ENCODE measurements around the gene CHMP3.
"Not testable (repeated sequence)": the region's sequence is repeated elsewhere in the genome, so short reads cannot be mapped to it uniquely, and the experiment has no call there.

The CHMP3 gene

DNA sequence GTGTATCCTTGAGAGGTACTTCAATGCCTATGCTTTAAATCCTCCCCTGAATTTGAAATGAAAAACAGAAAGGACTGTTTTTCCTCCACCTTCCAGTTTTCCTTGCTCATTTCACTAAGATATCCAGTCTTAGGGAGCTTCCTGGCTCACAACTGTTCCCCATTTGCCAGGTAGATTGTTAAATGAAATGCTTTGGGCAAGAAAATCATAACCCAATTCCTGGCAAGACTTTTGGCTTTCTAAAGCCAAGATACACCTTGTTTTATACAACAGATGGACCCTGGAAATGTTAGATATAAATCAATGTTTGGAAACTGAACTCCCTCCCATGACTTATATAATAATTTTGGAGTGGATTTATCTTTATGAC lies 3.6 kb upstream of the CHMP3 start:
- TF ChIP-seq, protein P1, sequence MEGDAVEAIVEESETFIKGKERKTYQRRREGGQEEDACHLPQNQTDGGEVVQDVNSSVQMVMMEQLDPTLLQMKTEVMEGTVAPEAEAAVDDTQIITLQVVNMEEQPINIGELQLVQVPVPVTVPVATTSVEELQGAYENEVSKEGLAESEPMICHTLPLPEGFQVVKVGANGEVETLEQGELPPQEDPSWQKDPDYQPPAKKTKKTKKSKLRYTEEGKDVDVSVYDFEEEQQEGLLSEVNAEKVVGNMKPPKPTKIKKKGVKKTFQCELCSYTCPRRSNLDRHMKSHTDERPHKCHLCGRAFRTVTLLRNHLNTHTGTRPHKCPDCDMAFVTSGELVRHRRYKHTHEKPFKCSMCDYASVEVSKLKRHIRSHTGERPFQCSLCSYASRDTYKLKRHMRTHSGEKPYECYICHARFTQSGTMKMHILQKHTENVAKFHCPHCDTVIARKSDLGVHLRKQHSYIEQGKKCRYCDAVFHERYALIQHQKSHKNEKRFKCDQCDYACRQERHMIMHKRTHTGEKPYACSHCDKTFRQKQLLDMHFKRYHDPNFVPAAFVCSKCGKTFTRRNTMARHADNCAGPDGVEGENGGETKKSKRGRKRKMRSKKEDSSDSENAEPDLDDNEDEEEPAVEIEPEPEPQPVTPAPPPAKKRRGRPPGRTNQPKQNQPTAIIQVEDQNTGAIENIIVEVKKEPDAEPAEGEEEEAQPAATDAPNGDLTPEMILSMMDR (IDR thresholded peaks at IDR 0.05; ENCODE audit: insufficient read depth, low read depth, low read length, missing control alignments) = no peak
- no peak overlapping the region for H3K4me3 ChIP-seq (ENCODE audit: low read depth, low read length)
- DNase-seq (ENCODE audit: low read depth) = no peak

DNA sequence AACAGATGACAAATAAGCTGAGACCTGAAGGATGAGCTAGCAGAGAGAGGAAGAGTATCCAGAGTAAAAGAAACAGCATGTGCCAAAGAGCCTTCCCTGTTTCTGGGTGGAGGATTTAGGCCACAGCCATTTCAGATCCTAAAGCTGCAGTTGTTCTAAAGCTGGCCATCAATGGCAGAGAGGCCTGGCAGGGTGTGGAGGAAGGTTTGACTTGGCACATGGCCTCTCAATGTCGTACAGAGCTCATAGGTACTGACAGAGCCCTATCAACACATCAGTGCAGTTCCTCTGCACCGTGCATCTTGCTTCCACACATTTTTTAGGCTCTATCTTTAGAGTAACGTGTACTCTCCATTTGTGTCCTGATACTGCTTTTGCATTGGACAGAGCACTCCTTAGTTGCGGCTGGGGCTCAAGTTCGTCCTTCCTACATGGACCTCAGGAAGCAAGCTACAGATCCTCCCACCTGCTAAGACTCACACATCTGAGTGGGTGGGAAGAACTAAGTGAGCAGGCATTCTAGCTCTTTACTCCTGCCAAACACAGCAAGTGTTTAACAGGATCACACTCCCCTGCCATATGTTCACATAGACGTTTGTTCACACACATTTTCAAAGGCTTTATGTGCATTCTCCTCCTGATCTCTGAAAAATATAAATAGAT lies 3.0 kb upstream of the CHMP3 start:
- TF ChIP-seq, protein P1 (IDR thresholded peaks at IDR 0.05; ENCODE audit: insufficient read depth, low read depth, low read length, missing control alignments) = no peak
- DNase-seq (ENCODE audit: low read depth) = no peak
- no peak overlapping the region for H3K4me3 ChIP-seq (ENCODE audit: low read depth, low read length)

DNA sequence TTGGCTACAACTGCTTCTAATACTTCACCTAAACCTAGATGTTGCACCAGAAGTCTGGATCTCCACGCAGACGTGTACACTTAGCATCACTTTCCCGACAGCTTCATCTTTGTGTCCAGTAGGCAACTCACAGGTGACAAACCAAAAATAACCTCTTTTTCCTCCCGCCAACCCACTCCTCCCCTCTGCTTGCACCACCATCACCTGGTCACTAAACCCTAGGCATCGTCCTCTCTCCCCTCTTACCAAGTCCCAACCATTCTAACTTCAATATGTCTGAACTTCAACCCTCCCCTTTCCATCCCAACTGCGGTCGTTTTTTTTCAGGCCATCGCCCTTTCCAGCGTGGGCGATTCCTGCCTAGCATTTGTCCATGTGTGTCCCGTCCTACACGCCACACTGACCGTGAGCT lies 413 bp upstream of the CHMP3 start:
- TF ChIP-seq, protein P1 (IDR thresholded peaks at IDR 0.05; ENCODE audit: insufficient read depth, low read depth, low read length, missing control alignments) = no peak
- peak overlapping the region; percentile 92 for H3K4me3 ChIP-seq (ENCODE audit: low read depth, low read length)
- DNase-seq (ENCODE audit: low read depth) = no peak

DNA sequence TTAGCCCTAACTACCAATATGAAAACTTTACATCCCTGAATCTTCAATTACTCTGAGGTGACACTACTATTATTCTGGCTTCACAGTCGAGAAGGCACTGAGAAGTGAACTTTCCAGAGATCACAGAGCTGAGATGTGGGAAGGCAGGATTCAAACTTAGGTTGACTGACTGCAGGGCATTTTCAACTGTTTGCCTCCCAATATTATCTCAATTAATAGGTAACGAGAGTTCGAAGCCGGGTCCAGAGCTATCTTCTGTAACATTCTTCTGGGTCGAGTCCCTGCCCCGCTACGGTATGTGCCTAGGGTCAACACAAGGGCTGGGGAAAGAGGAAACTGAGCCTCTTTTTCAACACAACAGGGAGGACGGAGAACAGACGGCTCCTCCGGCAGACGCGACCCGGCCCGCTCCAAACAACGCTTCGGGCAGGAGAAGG lies 740 bp downstream of the CHMP3 start:
- TF ChIP-seq, protein P1 (IDR thresholded peaks at IDR 0.05; ENCODE audit: insufficient read depth, low read depth, low read length, missing control alignments) = no peak
- H3K4me3 ChIP-seq (ENCODE audit: low read depth, low read length) = peak overlapping the region; percentile 92
- DNase-seq (ENCODE audit: low read depth) = no peak

DNA sequence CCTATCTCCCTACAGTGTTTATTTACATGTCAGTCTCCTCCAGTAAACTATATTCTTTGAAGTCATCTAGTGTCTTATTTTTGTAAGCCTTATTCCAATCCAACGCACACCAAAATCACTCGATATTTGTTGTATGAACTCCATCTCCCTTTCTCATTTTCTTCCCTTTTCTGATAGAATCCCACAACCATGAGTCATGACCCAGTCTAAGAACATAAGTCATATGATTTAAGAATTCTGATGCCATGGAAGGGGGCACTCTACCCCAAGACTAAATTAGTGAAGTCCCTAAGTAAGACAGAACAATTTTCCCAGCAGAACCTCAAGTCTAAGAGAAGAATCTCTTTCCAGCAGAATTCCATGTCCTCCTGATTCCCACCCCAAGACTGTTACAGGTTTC lies 5.4 kb downstream of the CHMP3 start:
- TF ChIP-seq, protein P1 (IDR thresholded peaks at IDR 0.05; ENCODE audit: insufficient read depth, low read depth, low read length, missing control alignments) = no peak
- no peak for DNase-seq (ENCODE audit: low read depth)

DNA sequence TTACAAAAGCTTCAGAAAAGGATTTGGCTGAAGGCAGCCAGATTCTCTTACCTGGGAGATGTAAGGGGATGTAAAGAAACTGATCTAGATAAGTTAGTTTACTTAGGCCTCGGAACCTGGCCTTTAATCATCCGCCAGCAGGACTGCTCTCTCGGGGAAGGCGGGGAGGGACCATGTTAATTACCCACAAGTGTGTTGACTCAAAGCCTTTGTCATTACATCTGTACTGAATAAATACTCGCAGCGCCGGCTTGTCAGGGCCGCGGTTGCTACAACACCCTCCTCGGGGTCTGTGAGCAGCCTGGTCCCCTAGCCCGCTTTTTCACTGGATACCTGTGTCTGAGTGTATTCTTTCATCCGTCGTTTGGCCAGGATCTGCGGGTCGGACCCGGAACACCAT lies 6.7 kb downstream of the CHMP3 start:
- no peak overlapping the region for H3K4me3 ChIP-seq (ENCODE audit: low read depth, low read length)
- TF ChIP-seq, protein P1 (IDR thresholded peaks at IDR 0.05; ENCODE audit: insufficient read depth, low read depth, low read length, missing control alignments) = no peak
- no peak for DNase-seq (ENCODE audit: low read depth)

More for the DNA sequence above, 5.4 kb downstream of the CHMP3 start:
- H3K4me3 ChIP-seq (ENCODE audit: low read depth, low read length) = no peak overlapping the region

DNA sequence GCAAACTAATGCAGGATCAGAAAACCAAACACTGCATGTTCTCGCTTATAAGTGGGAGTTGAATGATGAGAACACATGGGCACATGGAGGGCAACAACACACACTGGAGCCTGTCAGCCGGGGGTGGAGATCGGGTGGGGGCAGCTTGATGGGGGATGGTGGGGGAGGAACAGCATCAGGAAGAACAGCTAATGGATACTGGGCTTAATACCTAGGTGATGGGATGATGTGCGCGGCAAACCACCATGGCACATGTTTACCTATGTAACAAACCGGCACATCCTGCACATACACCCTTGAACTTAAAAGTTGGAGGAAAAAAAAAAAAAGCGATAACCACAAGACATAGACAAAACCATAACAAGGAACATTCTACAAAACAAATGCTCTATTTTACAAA lies 10.4 kb downstream of the CHMP3 start:
- no peak for DNase-seq (ENCODE audit: low read depth)
- H3K4me3 ChIP-seq (ENCODE audit: low read depth, low read length) = no peak overlapping the region
- TF ChIP-seq, protein P1 (IDR thresholded peaks at IDR 0.05; ENCODE audit: insufficient read depth, low read depth, low read length, missing control alignments) = no peak

DNA sequence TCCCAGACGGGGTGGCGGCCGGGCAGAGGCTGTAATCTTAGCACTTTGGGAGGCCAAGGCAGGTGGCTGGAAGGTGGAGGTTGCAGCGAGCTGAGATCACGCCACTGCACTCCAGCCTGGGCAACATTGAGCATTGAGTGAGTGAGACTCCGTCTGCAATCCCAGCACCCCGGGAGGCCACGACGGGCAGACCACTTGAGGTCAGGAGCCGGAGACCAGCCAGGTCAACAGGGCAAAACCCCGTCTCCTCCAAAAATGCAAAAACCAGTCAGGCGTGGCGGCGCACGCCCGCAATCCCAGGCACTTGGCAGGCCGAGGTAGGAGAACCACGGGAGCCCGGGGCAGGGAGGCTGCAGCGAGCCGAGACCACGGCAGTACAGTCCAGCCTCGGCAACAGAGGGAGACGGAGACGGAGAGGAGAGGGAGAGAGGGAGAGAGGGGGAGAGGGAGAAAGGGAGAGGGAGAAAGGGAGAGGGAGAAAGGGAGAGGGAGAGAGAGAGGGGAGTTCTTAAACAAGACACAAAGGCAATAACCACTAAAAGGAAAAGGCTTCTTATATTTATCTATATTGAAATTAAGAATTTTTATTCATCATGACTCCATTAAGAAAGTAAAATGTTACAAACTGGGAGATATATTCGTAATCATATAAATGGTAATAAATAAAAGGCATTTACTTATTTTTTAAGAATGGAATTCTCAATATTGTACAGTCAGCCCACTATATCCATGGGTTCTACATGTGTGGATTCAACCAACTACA lies 13.1 kb downstream of the CHMP3 start:
- not testable (repeated sequence) for DNase-seq (ENCODE audit: low read depth); H3K4me3 ChIP-seq (ENCODE audit: low read depth, low read length)

DNA sequence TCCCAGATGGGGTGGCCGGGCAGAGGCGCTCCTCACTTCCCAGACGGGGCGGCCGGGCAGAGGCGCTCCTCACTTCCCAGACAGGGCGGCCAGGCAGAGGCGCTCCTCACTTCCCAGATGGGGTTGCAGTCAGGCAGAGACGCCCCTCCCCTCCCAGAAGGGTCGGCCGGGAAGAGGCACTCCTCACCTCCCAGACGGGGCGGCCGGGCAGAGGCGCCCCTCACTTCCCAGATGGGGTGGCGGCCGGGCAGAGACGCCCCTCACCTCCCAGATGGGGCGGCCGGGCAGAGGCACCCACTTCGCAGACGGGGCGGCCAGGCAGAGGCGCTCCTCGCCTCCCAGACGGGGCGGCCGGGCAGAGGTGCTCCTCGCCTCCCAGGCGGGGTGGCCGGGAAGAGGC lies 13.8 kb downstream of the CHMP3 start:
- DNase-seq (ENCODE audit: low read depth); H3K4me3 ChIP-seq (ENCODE audit: low read depth, low read length): not testable (repeated sequence)

DNA sequence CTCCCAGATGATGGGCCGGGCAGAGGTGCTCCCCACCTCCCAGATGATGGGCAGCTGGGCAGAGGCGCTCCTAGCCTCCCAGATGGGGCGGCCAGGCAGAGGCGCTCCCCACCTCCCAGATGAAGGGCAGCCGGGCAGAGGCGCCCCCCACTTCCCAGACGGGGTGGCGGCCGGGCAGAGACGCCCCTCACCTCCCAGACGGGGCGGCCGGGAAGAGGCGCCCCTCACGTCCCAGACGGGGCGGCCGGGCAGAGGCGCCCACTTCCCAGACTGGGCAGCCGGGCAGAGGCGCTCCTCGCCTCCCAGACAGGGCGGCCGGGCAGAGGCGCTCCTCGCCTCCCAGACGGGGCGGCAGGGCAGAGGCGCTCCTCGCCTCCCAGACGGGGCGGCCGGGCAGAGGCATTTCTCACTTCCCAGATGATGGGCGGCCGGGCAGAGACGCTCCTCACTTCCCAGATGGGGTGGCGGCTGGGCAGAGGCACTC lies 14.3 kb downstream of the CHMP3 start:
- not testable (repeated sequence) for DNase-seq (ENCODE audit: low read depth); H3K4me3 ChIP-seq (ENCODE audit: low read depth, low read length)
